GM19099 (cell line): Measurements from ENCODE around the gene GTF3C1.

Experiments
- POLR2A ChIP-seq: IDR thresholded peaks from 3 replicates; pipeline ENCODE4 v1.6.1; 2011; ENCODE audit warnings: low read depth; ENCODE audit not compliant: insufficient read length; ENCODE audit errors: extremely low read depth

The GTF3C1 gene

DNA sequence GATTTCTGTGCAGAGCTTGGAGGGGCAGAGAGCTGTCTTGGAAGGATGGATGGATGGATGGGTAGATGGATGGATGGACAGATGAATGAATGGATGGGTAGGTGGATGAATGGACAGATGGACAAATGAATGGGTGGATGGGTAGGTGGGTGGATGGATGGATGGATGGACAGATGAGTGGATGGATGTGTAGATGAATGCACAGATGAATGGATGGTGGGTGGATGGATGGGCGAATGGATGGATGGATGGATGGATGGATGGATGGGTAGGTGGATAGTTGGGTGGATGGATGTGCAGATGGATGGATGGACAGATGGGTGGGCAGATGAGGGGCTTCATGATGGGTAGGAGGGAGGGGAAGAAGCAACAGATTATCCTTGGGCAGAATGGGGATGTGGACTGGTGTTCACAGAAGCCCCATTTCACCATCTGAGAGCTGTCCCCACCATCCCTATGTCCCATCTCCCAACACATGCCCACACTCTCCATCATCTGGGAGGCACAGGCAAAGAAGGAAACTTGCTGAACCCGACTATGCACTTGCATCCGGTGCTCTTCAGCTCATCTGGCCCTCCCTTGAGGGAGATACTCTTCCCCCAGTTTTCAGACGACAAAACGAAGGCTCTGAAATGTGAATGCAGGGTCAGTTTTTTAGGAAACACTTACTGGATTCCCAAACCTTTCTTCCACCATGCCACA is 90.6 kb downstream of the GTF3C1 start:
- TF ChIP-seq POLR2A: no peak

GRCh38 chr16:27458258-27458657 is 91.5 kb downstream of the GTF3C1 start:
- no peak for TF ChIP-seq POLR2A

- TF ChIP-seq POLR2A: no peak
These were observed 94.0 kb downstream of the GTF3C1 start for GRCh38 chr16:27455700-27456099.

DNA sequence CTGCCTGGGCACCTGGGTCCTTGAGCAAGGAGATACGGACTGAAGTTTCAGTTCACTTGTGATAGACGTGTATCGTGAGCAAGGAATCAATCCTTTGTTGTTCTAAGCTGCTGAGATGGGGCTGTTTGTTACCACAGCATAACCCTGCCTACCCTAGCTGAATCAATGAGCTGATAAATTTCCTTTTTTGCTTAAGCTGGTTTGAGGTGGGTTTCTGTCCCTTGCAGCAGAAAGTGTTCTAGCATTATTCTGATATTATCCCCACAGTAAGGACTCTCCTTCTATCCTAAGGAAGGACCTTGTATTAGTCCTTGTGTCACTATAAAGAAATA is 96.3 kb downstream of the GTF3C1 start:
- TF ChIP-seq POLR2A: no peak

DNA sequence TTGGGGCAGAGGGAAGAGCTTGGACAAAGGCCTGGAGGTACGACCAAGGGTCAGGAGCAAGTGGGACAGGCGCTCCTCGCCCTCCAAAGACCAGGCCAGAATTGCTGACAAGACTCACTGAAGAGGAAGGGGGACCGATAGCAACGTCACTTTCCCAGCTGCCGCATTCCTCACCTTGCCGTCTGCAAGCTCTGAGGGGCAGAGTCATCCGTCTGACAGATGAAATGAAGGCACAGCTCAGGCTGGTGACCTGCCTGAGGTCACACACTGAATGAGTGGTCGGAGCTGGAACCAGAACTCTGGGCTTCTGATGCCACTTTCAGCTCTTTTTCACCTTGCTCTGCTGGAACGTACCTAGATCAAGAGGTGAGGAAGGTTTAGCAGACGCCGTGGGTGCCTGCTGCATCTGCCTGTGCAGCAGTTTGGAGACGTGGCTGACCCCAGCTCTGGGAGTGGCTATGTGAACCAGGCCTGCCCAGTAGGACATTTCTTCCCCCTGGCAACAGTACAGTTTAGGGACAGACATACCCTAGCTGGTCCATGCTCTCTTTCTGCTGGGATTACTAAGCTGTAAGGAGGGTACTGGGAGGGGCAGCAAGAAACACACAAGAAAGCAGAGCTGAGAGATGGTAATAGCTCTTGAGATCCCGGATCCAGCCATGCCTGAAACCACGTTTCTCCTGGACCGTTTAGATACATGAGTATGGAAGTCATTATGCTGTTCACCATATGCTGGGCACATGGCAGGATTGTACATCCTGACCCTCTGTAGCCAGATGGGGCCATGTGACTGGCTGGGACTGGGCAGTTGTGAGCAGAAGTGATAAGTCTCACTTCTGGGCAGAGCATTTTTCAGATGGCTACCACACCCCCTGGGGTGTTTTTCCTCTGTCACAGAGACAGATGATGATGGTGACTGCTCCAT is 96.9 kb downstream of the GTF3C1 start:
- no peak for TF ChIP-seq POLR2A

DNA sequence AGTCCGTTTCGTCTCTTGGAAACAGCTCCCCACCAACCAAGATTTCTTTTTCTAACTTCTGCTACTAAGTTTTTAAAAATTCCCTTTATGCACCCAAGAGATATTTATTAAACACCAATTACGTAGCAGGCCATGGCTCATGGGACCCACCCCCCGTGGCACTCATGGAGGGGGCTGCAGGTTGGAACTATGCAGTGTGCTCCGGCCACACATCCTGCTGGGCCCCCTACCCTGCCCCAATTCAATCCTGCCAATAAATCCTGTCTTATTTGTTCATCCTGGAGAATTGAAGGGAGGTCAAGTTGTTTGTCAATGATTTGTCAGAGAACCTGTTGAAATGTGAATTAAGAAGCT is 99.5 kb downstream of the GTF3C1 start:
- no peak for TF ChIP-seq POLR2A

DNA sequence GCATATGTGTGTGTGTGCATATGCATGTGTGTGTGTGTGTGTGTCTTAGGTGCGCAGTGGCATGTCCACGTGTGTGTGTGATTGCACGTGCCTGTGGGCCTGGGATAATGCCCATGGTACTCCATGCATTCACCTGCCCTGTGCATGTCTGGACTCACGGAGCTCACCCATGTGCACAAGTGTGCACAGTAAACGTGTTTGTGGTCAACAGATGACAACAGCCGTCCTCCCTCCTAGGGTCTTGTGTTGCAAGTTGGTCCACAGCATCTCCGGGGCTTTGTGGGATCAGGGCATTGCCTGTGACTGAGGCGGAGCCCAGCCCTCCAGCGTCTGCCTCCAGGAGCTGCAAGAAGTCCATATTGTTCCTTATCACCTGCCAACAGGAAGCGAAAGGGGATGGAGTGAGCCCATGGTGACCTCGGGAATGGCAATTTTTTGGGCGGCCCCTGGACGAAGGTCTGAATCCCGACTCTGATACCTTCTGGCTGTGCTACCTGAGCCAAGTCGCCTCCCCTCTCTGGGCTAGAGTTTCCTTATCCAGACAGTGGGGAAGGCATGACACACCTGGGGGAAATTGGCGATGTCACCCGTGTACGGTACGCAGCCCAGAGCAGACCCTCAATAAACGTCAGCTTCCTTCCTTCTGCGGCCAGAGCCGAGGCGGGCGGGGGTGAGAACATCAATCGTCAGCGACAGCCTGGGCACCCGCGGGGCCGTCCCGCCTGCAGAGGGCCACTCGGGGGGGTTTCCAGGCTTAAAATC is 100.1 kb downstream of the GTF3C1 start:
- TF ChIP-seq POLR2A: peak; percentile 15

DNA sequence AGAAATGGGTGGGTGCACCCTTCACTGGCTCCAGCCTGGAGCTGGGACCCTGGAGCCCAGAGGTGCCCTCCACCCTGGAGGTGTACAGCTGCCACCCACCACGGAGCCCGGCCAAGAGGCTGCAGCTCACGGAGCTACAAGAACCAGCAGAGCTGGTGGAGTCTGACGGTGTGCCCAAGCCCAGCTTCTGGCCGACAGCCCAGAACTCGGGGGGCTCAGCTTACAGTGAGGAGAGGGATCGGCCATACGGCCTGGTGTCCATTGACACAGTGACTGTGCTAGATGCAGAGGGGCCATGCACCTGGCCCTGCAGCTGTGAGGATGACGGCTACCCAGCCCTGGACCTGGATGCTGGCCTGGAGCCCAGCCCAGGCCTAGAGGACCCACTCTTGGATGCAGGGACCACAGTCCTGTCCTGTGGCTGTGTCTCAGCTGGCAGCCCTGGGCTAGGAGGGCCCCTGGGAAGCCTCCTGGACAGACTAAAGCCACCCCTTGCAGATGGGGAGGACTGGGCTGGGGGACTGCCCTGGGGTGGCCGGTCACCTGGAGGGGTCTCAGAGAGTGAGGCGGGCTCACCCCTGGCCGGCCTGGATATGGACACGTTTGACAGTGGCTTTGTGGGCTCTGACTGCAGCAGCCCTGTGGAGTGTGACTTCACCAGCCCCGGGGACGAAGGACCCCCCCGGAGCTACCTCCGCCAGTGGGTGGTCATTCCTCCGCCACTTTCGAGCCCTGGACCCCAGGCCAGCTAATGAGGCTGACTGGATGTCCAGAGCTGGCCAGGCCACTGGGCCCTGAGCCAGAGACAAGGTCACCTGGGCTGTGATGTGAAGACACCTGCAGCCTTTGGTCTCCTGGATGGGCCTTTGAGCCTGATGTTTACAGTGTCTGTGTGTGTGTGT is 100.9 kb downstream of the GTF3C1 start:
- no peak for TF ChIP-seq POLR2A

- TF ChIP-seq POLR2A: no peak
These were observed 102.4 kb downstream of the GTF3C1 start for GRCh38 chr16:27447301-27447700.

- TF ChIP-seq POLR2A: no peak
These were observed 103.0 kb downstream of the GTF3C1 start for GRCh38 chr16:27446721-27447120.

- no peak for TF ChIP-seq POLR2A
These were observed 104.1 kb downstream of the GTF3C1 start for GRCh38 chr16:27445502-27446175.

DNA sequence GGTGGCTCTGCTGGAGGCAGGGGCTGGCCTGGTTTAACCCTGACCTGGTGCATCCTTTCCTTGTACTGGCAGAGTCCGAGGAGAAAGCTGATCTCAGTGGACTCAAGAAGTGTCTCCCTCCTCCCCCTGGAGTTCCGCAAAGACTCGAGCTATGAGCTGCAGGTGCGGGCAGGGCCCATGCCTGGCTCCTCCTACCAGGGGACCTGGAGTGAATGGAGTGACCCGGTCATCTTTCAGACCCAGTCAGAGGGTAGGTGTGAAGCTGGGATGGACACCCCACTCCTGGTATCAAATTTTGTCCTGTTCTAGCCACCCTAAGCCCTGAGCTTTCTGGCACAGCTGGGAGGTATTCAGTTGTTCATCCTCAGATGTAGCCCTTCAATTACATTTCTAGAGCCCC is 105.2 kb downstream of the GTF3C1 start:
- no peak for TF ChIP-seq POLR2A

DNA sequence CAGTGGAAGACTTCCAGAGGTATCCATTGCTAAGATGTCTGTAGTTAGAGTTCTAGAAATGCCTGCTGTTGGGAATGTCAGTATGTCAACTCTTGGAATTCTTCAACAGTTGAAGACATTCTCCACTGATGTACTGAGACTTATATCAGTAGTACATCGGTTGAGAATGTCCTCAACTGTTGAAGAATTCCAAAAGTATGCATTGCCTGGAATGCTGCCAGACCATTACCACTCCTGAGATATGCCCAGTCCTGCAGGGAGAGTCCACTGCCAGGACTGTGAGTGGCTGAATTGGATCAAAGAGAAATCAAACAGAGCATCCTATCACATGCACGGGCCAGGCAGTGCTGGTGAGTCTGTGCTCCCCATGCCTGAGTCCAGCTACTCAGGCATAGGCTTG is 105.7 kb downstream of the GTF3C1 start:
- no peak for TF ChIP-seq POLR2A

DNA sequence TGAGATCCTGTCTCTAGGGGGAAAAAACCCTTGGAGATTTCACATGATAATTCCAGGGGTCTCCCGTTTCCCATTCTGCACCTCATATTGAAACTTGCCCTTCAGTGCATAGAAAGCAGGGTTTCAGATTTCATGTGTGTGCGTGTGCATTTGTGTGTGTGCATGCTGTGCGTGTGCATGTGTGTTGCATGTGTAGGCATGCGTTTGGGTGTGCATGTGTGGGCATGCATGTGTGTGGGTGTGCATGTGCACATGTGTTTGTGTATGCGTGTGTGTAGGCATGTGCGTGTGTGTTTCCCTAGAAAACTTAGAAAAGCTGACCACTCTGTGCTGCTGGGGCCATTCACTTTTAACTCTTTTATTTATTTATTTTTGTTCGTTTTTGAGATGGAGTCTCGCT is 107.7 kb downstream of the GTF3C1 start:
- no peak for TF ChIP-seq POLR2A
